Rectal smooth muscle tissue (tissue), 1 donor: ENCODE measurements around the gene LRMDA.
"Not testable (repeated sequence)": the region's sequence is repeated elsewhere in the genome, so short reads cannot be mapped to it uniquely, and the experiment has no call there.

Experiments
- H3K27ac ChIP-seq: one replicate; pipeline ENCODE4 v1.7.0; 2013; ENCODE audit warnings: low read depth, low read length, inconsistent platforms
- H3K27me3 ChIP-seq: one replicate; pipeline ENCODE4 v1.7.0; 2013; ENCODE audit warnings: low read length; ENCODE audit not compliant: control insufficient read depth, insufficient read depth
- H3K36me3 ChIP-seq: one replicate; pipeline ENCODE4 v1.7.0; 2013; ENCODE audit warnings: low read length; ENCODE audit not compliant: control insufficient read depth, insufficient read depth
- H3K4me1 ChIP-seq: one replicate; pipeline ENCODE4 v1.7.0; 2013; ENCODE audit warnings: low read length; ENCODE audit not compliant: control insufficient read depth, insufficient read depth
- H3K4me3 ChIP-seq: one replicate; pipeline ENCODE4 v1.7.0; 2013; ENCODE audit warnings: low read length
- H3K9ac ChIP-seq: one replicate; pipeline ENCODE4 v1.7.0; 2013; ENCODE audit warnings: low read length

Gene LRMDA

GRCh38 chr10:75602341-75602740, 170.9 kb downstream of the LRMDA start:
- Histone ChIP-seq H3K4me3 (no peak overlapping the region), H3K4me1 (peaks cover 2% of the 10 kb centered on the region), H3K27me3 (no peaks in the 10 kb centered on the region), H3K27ac (no peak overlapping the region), H3K9ac (no peak overlapping the region), H3K36me3 (no peaks in the 10 kb centered on the region)

- Histone ChIP-seq H3K9ac (no peak overlapping the region), H3K27me3 (no peaks in the 10 kb centered on the region), H3K4me1 (peaks cover 2% of the 10 kb centered on the region), H3K4me3 (no peak overlapping the region), H3K27ac (no peak overlapping the region), H3K36me3 (no peaks in the 10 kb centered on the region)
Observed at GRCh38 chr10:75605096-75605495, 173.7 kb downstream of the LRMDA start.

DNA sequence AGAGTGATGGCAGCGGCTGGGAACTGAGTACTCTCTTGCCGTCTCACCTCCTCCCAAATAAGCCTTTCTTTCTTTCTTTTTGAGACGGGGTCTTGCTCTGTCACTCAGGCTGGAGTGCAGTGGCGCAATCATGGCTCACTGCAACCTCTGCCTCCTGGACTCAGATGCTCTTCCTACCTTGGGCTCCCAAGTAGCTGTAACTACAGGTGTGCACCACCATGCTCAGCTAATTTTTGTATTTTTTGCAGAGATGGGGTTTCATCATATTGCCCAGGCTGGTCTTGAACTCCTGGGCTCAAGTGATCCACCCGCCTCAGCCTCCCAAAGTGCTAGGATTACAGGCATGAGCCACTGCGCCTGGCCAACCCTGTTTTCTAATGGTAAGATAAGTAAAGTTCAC, 174.4 kb downstream of the LRMDA start:
- H3K27me3 ChIP-seq, H3K36me3 ChIP-seq, H3K4me3 ChIP-seq, H3K27ac ChIP-seq, H3K4me1 ChIP-seq, H3K9ac ChIP-seq: not testable (repeated sequence)

- H3K27ac ChIP-seq: no peak overlapping the region
- no peak overlapping the region for H3K9ac ChIP-seq
- H3K27me3 ChIP-seq: no peaks in the 10 kb centered on the region
- no peaks in the 10 kb centered on the region for H3K36me3 ChIP-seq
- no peak overlapping the region for H3K4me3 ChIP-seq
- peaks cover 2% of the 10 kb centered on the region for H3K4me1 ChIP-seq
Observed at GRCh38 chr10:75606203-75606779, 174.9 kb downstream of the LRMDA start.

- no peak overlapping the region for H3K9ac ChIP-seq
- H3K27me3 ChIP-seq: no peaks in the 10 kb centered on the region
- no peak overlapping the region for H3K4me3 ChIP-seq
- no peaks in the 10 kb centered on the region for H3K36me3 ChIP-seq
- no peak overlapping the region for H3K27ac ChIP-seq
- H3K4me1 ChIP-seq: peaks cover 2% of the 10 kb centered on the region
Observed at GRCh38 chr10:75607576-75607975, 176.2 kb downstream of the LRMDA start.

- H3K27me3 ChIP-seq: no peaks in the 10 kb centered on the region
- H3K4me1 ChIP-seq: peaks cover 9% of the 10 kb centered on the region
- no peak overlapping the region for H3K27ac ChIP-seq
- no peak overlapping the region for H3K4me3 ChIP-seq
- no peak overlapping the region for H3K9ac ChIP-seq
- H3K36me3 ChIP-seq: no peaks in the 10 kb centered on the region
Observed at GRCh38 chr10:75610183-75610582, 178.8 kb downstream of the LRMDA start.

- peaks cover 9% of the 10 kb centered on the region for H3K4me1 ChIP-seq
- H3K27me3 ChIP-seq: no peaks in the 10 kb centered on the region
- H3K27ac ChIP-seq: no peak overlapping the region
- no peak overlapping the region for H3K4me3 ChIP-seq
- H3K9ac ChIP-seq: no peak overlapping the region
- H3K36me3 ChIP-seq: no peaks in the 10 kb centered on the region
Observed at GRCh38 chr10:75611172-75611992, 180.0 kb downstream of the LRMDA start.

- H3K4me1 ChIP-seq: peaks cover 7% of the 10 kb centered on the region
Observed at GRCh38 chr10:75611993-75612372, 180.6 kb downstream of the LRMDA start.

GRCh38 chr10:75612904-75613684, 181.7 kb downstream of the LRMDA start:
- no peak overlapping the region for H3K9ac ChIP-seq
- H3K4me3 ChIP-seq: no peak overlapping the region
- no peak overlapping the region for H3K27ac ChIP-seq
- peaks cover 7% of the 10 kb centered on the region for H3K4me1 ChIP-seq
- no peaks in the 10 kb centered on the region for H3K27me3 ChIP-seq
- no peaks in the 10 kb centered on the region for H3K36me3 ChIP-seq

More at GRCh38 chr10:75611993-75612372, 180.6 kb downstream of the LRMDA start:
- H3K4me3 ChIP-seq: no peak overlapping the region
- no peak overlapping the region for H3K9ac ChIP-seq
- H3K27me3 ChIP-seq: no peaks in the 10 kb centered on the region
- H3K27ac ChIP-seq: no peak overlapping the region
- H3K36me3 ChIP-seq: no peaks in the 10 kb centered on the region

- no peaks in the 10 kb centered on the region for H3K27me3 ChIP-seq
- no peak overlapping the region for H3K27ac ChIP-seq
- no peak overlapping the region for H3K4me3 ChIP-seq
- H3K9ac ChIP-seq: no peak overlapping the region
- peaks cover 7% of the 10 kb centered on the region for H3K4me1 ChIP-seq
- no peaks in the 10 kb centered on the region for H3K36me3 ChIP-seq
Observed at GRCh38 chr10:75613685-75614504, 182.5 kb downstream of the LRMDA start.

- H3K4me1 ChIP-seq: peaks cover 7% of the 10 kb centered on the region
- H3K9ac ChIP-seq: no peak overlapping the region
- no peaks in the 10 kb centered on the region for H3K27me3 ChIP-seq
- no peak overlapping the region for H3K27ac ChIP-seq
- H3K4me3 ChIP-seq: no peak overlapping the region
- H3K36me3 ChIP-seq: no peaks in the 10 kb centered on the region
Observed at GRCh38 chr10:75616076-75616475, 184.7 kb downstream of the LRMDA start.
